Stomach (tissue), 9 donors: Measurements from ENCODE around the gene SPSB4. TPM values are rescaled to one million over a fixed set of nuclear protein-coding genes. Genes with fewer than 3 reads are reported as not detected.

Experiments
- DNase-seq, 2 donors: peaks; one replicate each; pipeline versions ENCODE4 v3.0.0 to v3.0.0-alpha.2; 2013 to 2019
- H3K27ac ChIP-seq, 5 donors: fragments of 200-600 bp in 4 of 5; sonication (generic) in 4 of 5; one replicate each; pipeline ENCODE4 v1.5.1; 2013 to 2019; ENCODE audit warnings: mild to moderate bottlenecking in 1 of 5, moderate library complexity in 1 of 5
- H3K27me3 ChIP-seq, 3 donors: fragments of 200-600 bp; sonication (generic); one replicate each; pipeline ENCODE4 v1.5.1; 2017 to 2019; ENCODE audit warnings: mixed run types in 1 of 3
- H3K36me3 ChIP-seq, 4 donors: fragments of 200-600 bp; sonication (generic); 1 replicate in 3 of 4; 2 replicates in 1 of 4; pipeline ENCODE4 v1.5.1; 2016 to 2019
- H3K4me1 ChIP-seq, 4 donors: fragments of 200-600 bp; sonication (generic); one replicate each; pipeline ENCODE4 v1.5.1; 2016 to 2019
- H3K4me3 ChIP-seq, 4 donors: fragments of 200-600 bp; sonication (generic) in 3 of 4; one replicate each; pipeline ENCODE4 v1.5.1; 2016 to 2019; ENCODE audit warnings: mild to moderate bottlenecking in 1 of 4
- H3K9me3 ChIP-seq, 4 donors: fragments of 200-600 bp; sonication (generic); one replicate each; pipeline ENCODE4 v1.5.1; 2016 to 2019
- EP300 ChIP-seq: sonication (generic); formaldehyde crosslinking; IDR thresholded peaks from one replicate; pipeline ENCODE4 v1.6.1; 2017; ENCODE audit warnings: antibody characterized with exemption
- POLR2A ChIP-seq, 4 donors: fragments of 450-650 bp; IDR thresholded peaks; one replicate each; pipeline ENCODE4 v1.6.1; 2016; ENCODE audit warnings: antibody characterized with exemption in 4 of 4, control low read depth in 2 of 4, mild to moderate bottlenecking in 1 of 4, moderate library complexity in 1 of 4
- POLR2AphosphoS5 ChIP-seq, 3 donors: sonication (generic); formaldehyde crosslinking; IDR thresholded peaks; one replicate each; pipeline ENCODE4 v1.6.1; 2016; ENCODE audit warnings: antibody characterized with exemption in 3 of 3
- WGBS, 5 donors: extraction: QIAGEN DNeasy Blood & Tissue Kit in 3 of 5; methylation state at CpG; one replicate each; pipeline versions ENCODE4 v1.1.5 to v1.1.7; 2013 to 2018; 5-methylcytosine and 5-hydroxymethylcytosine counted together
- intact Hi-C: fragments of 100-400 bp; cut with DNase I; formaldehyde crosslinking; loops from one replicate; pipeline ENCODE4 v1.15.1; 2023; ENCODE audit warnings: low total_unique reads
- polyA plus RNA-seq, 3 donors: library from polyadenylated mRNA; stranded (reverse); fragments of 200-250 nt; gene quantifications; one replicate each; pipeline ENCODE4 v1.2.3, GENCODE V29; 2013
- total RNA-seq, 5 donors: library from RNA; depleted of rRNA; stranded (reverse); fragments of >200 nt; gene quantifications; one replicate each; pipeline versions ENCODE4 v1.1.0 to v1.2.3, GENCODE V29; 2014 to 2016
- TF ChIP-seq, protein P1 (sequence below), 7 experiments: fragments of 450-650 bp in 4 of 7; fragments of 200-600 bp in 3 of 7; sonication (generic) in 3 of 7; IDR thresholded peaks; one replicate each; pipeline ENCODE4 v1.5.1; 2016 to 2019; ENCODE audit warnings: antibody characterized with exemption in 7 of 7, control low read depth in 2 of 7, mild to moderate bottlenecking in 1 of 7
- donor health status: healthy with polysubstance abuse.
- donor health status: Bipolar disorder and iron deficiency.
- donor health status: healthy.

The SPSB4 gene
- total and polyA plus RNA-seq, 8 donors: 0.05 to 2.4 (median 1.8) TPM; not detected in 5

DNA sequence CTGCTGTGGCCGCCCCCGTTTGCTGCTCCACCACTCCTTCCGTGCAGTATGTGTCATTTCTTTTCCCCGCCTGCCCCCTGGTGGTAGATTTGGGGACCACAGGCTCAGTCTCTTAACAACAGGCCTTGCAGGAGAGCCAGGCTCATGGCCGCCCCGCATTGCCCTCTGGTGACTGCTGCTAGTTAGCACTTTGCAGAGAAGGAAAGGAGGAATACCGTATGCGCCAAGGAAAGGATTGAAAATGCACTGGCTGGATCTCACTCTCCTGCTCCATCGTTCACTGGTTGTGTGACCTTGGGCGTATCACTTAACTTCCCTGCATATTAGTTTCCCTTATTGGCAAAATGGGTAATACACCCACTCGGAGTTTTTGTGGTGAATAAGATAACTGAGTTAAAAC lies 141.2 kb downstream of the SPSB4 start:
- intact Hi-C loops: loop anchor here (5.0 kb wide), 1 partner anchor 185 kb away; no protein-coding TSS in a partner anchor

DNA sequence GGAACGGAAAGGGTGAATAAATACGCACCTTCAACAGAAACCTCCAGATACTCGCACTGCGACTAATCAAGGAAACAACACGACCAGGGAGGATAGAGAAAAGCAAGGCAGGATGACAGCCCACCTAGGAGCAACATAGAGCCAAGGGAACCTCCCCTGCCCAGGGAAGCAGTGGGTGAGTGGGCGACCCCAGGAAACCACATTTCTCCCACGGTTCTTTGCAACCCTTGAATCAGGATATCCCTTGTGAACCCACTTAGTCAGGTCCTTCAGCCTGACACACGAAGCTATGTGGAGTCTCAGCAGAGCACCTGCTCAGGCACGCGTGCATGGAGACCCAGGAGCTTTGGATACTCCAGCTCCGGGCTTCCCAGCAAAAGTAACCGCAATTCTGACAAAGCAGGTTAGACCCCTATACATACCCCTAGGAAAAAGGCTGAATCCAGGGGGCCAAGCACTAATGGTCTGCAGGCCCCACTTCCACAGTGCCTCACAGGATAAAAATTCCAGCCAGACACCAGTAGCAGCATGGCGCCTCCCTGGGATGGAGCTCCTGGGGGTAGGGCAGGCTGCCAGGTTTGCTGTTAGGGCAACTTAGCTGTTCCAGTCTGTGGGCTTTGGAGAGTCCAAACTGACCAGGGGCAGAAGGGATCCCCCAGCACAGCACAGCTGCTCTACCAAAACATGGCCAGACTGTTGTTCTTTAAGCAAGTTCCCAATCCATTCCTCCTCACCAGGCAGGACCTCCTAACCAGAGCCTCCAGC lies 142.1 kb downstream of the SPSB4 start:
- Histone ChIP-seq H3K36me3 (no peaks in the 10 kb centered on the region), H3K27me3 (peaks cover 0 to 21% (median 5%) of the 10 kb centered on the region in 3 donors), H3K4me1 (peaks cover 0 to 10% (median 4%) of the 10 kb centered on the region in 4 donors), H3K9me3 (no peaks in the 10 kb centered on the region), H3K27ac (no peak overlapping the region), H3K4me3 (no peak overlapping the region)
- DNase-seq: no peak
- intact Hi-C loops: loop anchor here (5.0 kb wide), 1 partner anchor 186 kb away; no protein-coding TSS in a partner anchor
- no peak for TF ChIP-seq POLR2AphosphoS5 (IDR thresholded peaks at IDR 0.05)
- TF ChIP-seq POLR2A (IDR thresholded peaks at IDR 0.05): no peak
- TF ChIP-seq EP300: no peak
- TF ChIP-seq, protein P1, sequence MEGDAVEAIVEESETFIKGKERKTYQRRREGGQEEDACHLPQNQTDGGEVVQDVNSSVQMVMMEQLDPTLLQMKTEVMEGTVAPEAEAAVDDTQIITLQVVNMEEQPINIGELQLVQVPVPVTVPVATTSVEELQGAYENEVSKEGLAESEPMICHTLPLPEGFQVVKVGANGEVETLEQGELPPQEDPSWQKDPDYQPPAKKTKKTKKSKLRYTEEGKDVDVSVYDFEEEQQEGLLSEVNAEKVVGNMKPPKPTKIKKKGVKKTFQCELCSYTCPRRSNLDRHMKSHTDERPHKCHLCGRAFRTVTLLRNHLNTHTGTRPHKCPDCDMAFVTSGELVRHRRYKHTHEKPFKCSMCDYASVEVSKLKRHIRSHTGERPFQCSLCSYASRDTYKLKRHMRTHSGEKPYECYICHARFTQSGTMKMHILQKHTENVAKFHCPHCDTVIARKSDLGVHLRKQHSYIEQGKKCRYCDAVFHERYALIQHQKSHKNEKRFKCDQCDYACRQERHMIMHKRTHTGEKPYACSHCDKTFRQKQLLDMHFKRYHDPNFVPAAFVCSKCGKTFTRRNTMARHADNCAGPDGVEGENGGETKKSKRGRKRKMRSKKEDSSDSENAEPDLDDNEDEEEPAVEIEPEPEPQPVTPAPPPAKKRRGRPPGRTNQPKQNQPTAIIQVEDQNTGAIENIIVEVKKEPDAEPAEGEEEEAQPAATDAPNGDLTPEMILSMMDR (IDR thresholded peaks at IDR 0.05): no peak
- 72 to 84% (median 80%) methylated on average over 12 to 13 of the region's 13 CpGs for WGBS, 5 donors

More for the DNA sequence above, 141.2 kb downstream of the SPSB4 start:
- no peak overlapping the region for H3K27ac ChIP-seq
- no peaks in the 10 kb centered on the region for H3K9me3 ChIP-seq
- no peaks in the 10 kb centered on the region for H3K36me3 ChIP-seq
- DNase-seq: peak; percentile 97 to 99
- WGBS, 5 donors: 8 to 10% (median 9%) methylated on average over 11 of the region's 11 CpGs
- no peak overlapping the region for H3K4me3 ChIP-seq
- TF ChIP-seq POLR2A (IDR thresholded peaks at IDR 0.05) (no peak), POLR2AphosphoS5 (IDR thresholded peaks at IDR 0.05) (peak in 1 of 3 donors; percentile 70), EP300 (no peak)
- TF ChIP-seq, protein P1 (IDR thresholded peaks at IDR 0.05): peak in 6 of 7 experiments; percentile 41 to 99 (median 98)
- H3K27me3 ChIP-seq: peaks cover 0 to 21% (median 5%) of the 10 kb centered on the region in 3 donors
- peaks cover 0 to 10% (median 4%) of the 10 kb centered on the region in 4 donors for H3K4me1 ChIP-seq

Other genes starting within 250 kb of the SPSB4 start
- 100 to 1,000 TPM in 3 of 5 donors, 10 to 100 TPM in 2; 54.7 to 275 (median 133) TPM for gene SLC25A36, start 109.5 kb upstream of the SPSB4 start, total RNA-seq
- gene SLC25A36, start 109.5 kb upstream of the SPSB4 start, polyA plus RNA-seq: 10 to 100 TPM; 13.1 to 29.6 (median 18.3) TPM
- gene PXYLP1, start 180.5 kb downstream of the SPSB4 start, total RNA-seq: 10 to 100 TPM in 2 of 5 donors, 1 to 10 TPM in 2, under 1 TPM in 1; 0.58 to 24.8 (median 5.3) TPM
- gene PXYLP1, start 180.5 kb downstream of the SPSB4 start, polyA plus RNA-seq: 1 to 10 TPM; 1.7 to 3.1 (median 2.6) TPM